Right lobe of liver (tissue), 6 donors: ENCODE data around the gene TMEM91. TPM values are rescaled to one million over a fixed set of nuclear protein-coding genes. Genes with fewer than 3 reads are reported as not detected.
A peak's percentile ranks its signal among the peaks of the same experiment; 100 is the strongest.

Source experiments
- ATAC-seq, 4 donors: fragments of 200-7000 bp; cut with Tn5 transposase; one replicate each; pipeline ENCODE4 v1.9.1; 2020; ENCODE audit warnings: mild to moderate bottlenecking in 4 of 4, moderate library complexity in 4 of 4
- DNase-seq, 3 donors: peaks; one replicate each; pipeline ENCODE4 v3.0.0-alpha.2; 2020
- H3K27ac ChIP-seq, 3 donors: fragments of 200-600 bp; one replicate each; pipeline ENCODE4 v1.8.0; 2022
- H3K27me3 ChIP-seq, 2 donors: fragments of 200-600 bp; one replicate each; pipeline ENCODE4 v1.8.0; 2022
- H3K36me3 ChIP-seq, 4 donors: fragments of 200-600 bp; sonication (generic) in 1 of 4; one replicate each; pipeline versions ENCODE4 v1.5.1 to v1.8.0; 2017 to 2022; ENCODE audit warnings: control low read depth in 1 of 4
- H3K4me1 ChIP-seq, 4 donors: fragments of 200-600 bp; sonication (generic) in 1 of 4; one replicate each; pipeline versions ENCODE4 v1.5.1 to v1.8.0; 2017 to 2022; ENCODE audit warnings: control low read depth in 1 of 4
- H3K4me3 ChIP-seq, 3 donors: fragments of 200-600 bp; one replicate each; pipeline ENCODE4 v1.8.0; 2022
- H3K9me3 ChIP-seq, 4 donors: fragments of 200-600 bp; sonication (generic) in 1 of 4; one replicate each; pipeline versions ENCODE4 v1.5.1 to v1.8.0; 2017 to 2022; ENCODE audit warnings: control low read depth in 1 of 4
- CTCF ChIP-seq, 4 donors: fragments of 200-600 bp in 3 of 4; fragments of 450-650 bp in 1 of 4; IDR thresholded peaks; one replicate each; pipeline versions ENCODE4 v1.5.1 to v1.8.0; 2016 to 2022; ENCODE audit warnings: antibody characterized with exemption in 4 of 4, mild to moderate bottlenecking in 2 of 4
- POLR2A ChIP-seq: fragments of 450-650 bp; IDR thresholded peaks from one replicate; pipeline ENCODE4 v1.6.1; 2017; ENCODE audit warnings: antibody characterized with exemption, mild to moderate bottlenecking
- WGBS: methylation state at CpG from one replicate; pipeline ENCODE4 v1.1.6; 2018; ENCODE audit warnings: low coverage, low lambda C conversion rate; ENCODE audit not compliant: insufficient coverage; ENCODE audit errors: missing lambda C conversion rate; 5-methylcytosine and 5-hydroxymethylcytosine counted together
- intact Hi-C, 2 donors: fragments of 100-400 bp; cut with DNase I; formaldehyde crosslinking; loops; one replicate each; pipeline versions ENCODE4 v1.11.2 to v1.14.1; 2022
- total RNA-seq, 6 experiments: library from RNA; depleted of rRNA in 2 of 6; stranded (reverse); fragments of >200 nt in 2 of 6; fragmentation: NEBNext Ultra II Directional in 3 of 6; extraction: Animal tissue kit (Norgen Biotek cat#: 25700) in 3 of 6; gene quantifications; one replicate each; pipeline versions ENCODE4 v1.1.0 to v1.2.4, GENCODE V29; 2016 to 2023
- donor health status: DM: no; HTN: yes; CAD: no.
- donor health status: DM: no; HTN: no; CAD: no.
- donor health status: DM: no; HTN: no; CAD: no.
- donor health status: DM: no; HTN: yes; CAD: no.
- donor health status: DM: no; HTN: yes; CAD: no.

The TMEM91 gene
- total RNA-seq, 6 experiments from 2014 or later = 1.8 to 4.1 (median 3.0) TPM

- ATAC-seq = no peak
- Histone ChIP-seq H3K4me1 (no peaks in the 10 kb centered on the region), H3K27me3 (no peaks in the 10 kb centered on the region), H3K36me3 (peaks cover 0 to 63% (median 23%) of the 10 kb centered on the region in 4 donors), H3K27ac (no peak overlapping the region), H3K4me3 (no peak overlapping the region), H3K9me3 (no peaks in the 10 kb centered on the region)
- intact Hi-C loops = no loop called here
- WGBS = 89% methylated on average over 10 of the region's 12 CpGs
- TF ChIP-seq POLR2A (no peak), CTCF (IDR thresholded peaks at IDR 0.05) (no peak)
- DNase-seq = no peak
These were observed 46.6 kb downstream of the TMEM91 start for GRCh38 chr19:41422955-41423354.

- no peaks in the 10 kb centered on the region for H3K9me3 ChIP-seq
- H3K27me3 ChIP-seq = no peaks in the 10 kb centered on the region
- no peak for TF ChIP-seq POLR2A
- TF ChIP-seq CTCF (IDR thresholded peaks at IDR 0.05) = no peak
- H3K4me1 ChIP-seq = no peaks in the 10 kb centered on the region
- H3K36me3 ChIP-seq = peaks cover 0 to 48% (median 17%) of the 10 kb centered on the region in 4 donors
- DNase-seq (no peak), ATAC-seq (no peak)
- WGBS = 33% methylated on average over 3 of the region's 21 CpGs
- no peak overlapping the region for H3K27ac ChIP-seq
- intact Hi-C loops = no loop called here
- no peak overlapping the region for H3K4me3 ChIP-seq
These were observed 48.2 kb downstream of the TMEM91 start for GRCh38 chr19:41424335-41425173.

GRCh38 chr19:41425174-41426115 is 49.1 kb downstream of the TMEM91 start:
- H3K27ac ChIP-seq = no peak overlapping the region
- no peak overlapping the region for H3K4me3 ChIP-seq
- intact Hi-C loops = no loop called here
- H3K9me3 ChIP-seq = no peaks in the 10 kb centered on the region
- H3K27me3 ChIP-seq = no peaks in the 10 kb centered on the region
- whole genome bisulfite sequencing = 100% methylated on average over 1 of the region's 28 CpGs
- ATAC-seq (no peak), DNase-seq (no peak)
- H3K4me1 ChIP-seq = no peaks in the 10 kb centered on the region
- TF ChIP-seq CTCF (IDR thresholded peaks at IDR 0.05) = no peak
- TF ChIP-seq POLR2A = no peak
- peaks cover 0 to 39% (median 13%) of the 10 kb centered on the region in 4 donors for H3K36me3 ChIP-seq

GRCh38 chr19:41426116-41426841 is 49.9 kb downstream of the TMEM91 start:
- Histone ChIP-seq H3K36me3 (peaks cover 0 to 32% (median 9%) of the 10 kb centered on the region in 4 donors), H3K27ac (peak overlapping the region in 1 of 3 donors; percentile 37), H3K4me3 (peak overlapping the region in 1 of 3 donors; percentile 40), H3K4me1 (peaks cover 0 to 4% (median 1%) of the 10 kb centered on the region in 4 donors), H3K27me3 (no peaks in the 10 kb centered on the region), H3K9me3 (no peaks in the 10 kb centered on the region)
- WGBS = 78% methylated on average over 12 of the region's 36 CpGs
- DNase-seq (no peak), ATAC-seq (no peak)
- intact Hi-C loops = no loop called here
- no peak for TF ChIP-seq CTCF (IDR thresholded peaks at IDR 0.05)
- no peak for TF ChIP-seq POLR2A
